Caco-2 (cell line): ENCODE measurements around the gene TMEM232. TPM values are rescaled to one million over a fixed set of nuclear protein-coding genes. Genes with fewer than 3 reads are reported as not detected.

Experiments
- BruUV-seq: library from RNA; stranded (reverse); fragments of 400-500 nt; replicated peaks from 2 replicates; lab custom pipeline; 2021; lab: Mats Ljungman, UMichigan
- CTCF ChIA-PET: fragments of 300-600 bp; sonication (Branson Sonifier 250); formaldehyde crosslinking; loops from one replicate; lab custom pipeline; 2022; ENCODE audit warnings: antibody characterized with exemption; lab: Charles Lee
- POLR2A ChIA-PET: fragments of 300-600 bp; sonication (Branson Sonifier 250); formaldehyde crosslinking; loops from one replicate; lab custom pipeline; 2022; ENCODE audit warnings: antibody characterized with exemption; lab: Charles Lee
- DNase-seq, 2 experiments: peaks; one replicate each; pipeline versions ENCODE4 v3.0.0 to v3.0.0-alpha.2; 2020 to 2022
- H3K27me3 ChIP-seq: replicated peaks from 2 replicates; pipeline ENCODE4 v1.6.0; 2011; ENCODE audit warnings: low read length; ENCODE audit not compliant: control insufficient read depth, insufficient read depth
- H3K36me3 ChIP-seq: 2 replicates; pipeline ENCODE4 v1.5.1; 2011; ENCODE audit warnings: low read length; ENCODE audit not compliant: control insufficient read depth, insufficient read depth
- H3K4me1 ChIP-seq: fragments of 250-450 bp; sonication (Bioruptor Pico); 2 replicates; pipeline ENCODE4 v1.5.1; 2020; ENCODE audit warnings: mild to moderate bottlenecking
- H3K4me3 ChIP-seq: 2 replicates; pipeline ENCODE4 v1.5.1; 2011; ENCODE audit warnings: low read depth, mild to moderate bottlenecking, control low read depth, low read length
- H3K9me3 ChIP-seq: fragments of 250-450 bp; sonication (Bioruptor Pico); 2 replicates; pipeline ENCODE4 v1.5.1; 2020; ENCODE audit warnings: mild to moderate bottlenecking, moderate library complexity
- H3K27ac Mint-ChIP-seq: one replicate; pipeline ENCODE4 v1.8.0; 2022; ENCODE audit warnings: mixed read lengths; ENCODE audit not compliant: unreplicated experiment
- H3K27me3 Mint-ChIP-seq: one replicate; pipeline ENCODE4 v1.8.0; 2022; ENCODE audit warnings: mixed read lengths; ENCODE audit not compliant: insufficient read depth, unreplicated experiment
- H3K36me3 Mint-ChIP-seq: one replicate; pipeline ENCODE4 v1.8.0; 2022; ENCODE audit warnings: mild to moderate bottlenecking, mixed read lengths; ENCODE audit not compliant: insufficient read depth, unreplicated experiment
- H3K4me1 Mint-ChIP-seq: one replicate; pipeline ENCODE4 v1.8.0; 2022; ENCODE audit warnings: low read depth, mixed read lengths; ENCODE audit not compliant: unreplicated experiment
- H3K4me3 Mint-ChIP-seq: one replicate; pipeline ENCODE4 v1.8.0; 2022; ENCODE audit warnings: mild to moderate bottlenecking, moderate library complexity, mixed read lengths; ENCODE audit not compliant: unreplicated experiment
- H3K9me3 Mint-ChIP-seq: one replicate; pipeline ENCODE4 v1.8.0; 2022; ENCODE audit warnings: mixed read lengths; ENCODE audit not compliant: unreplicated experiment
- CTCF ChIP-seq, 2 experiments: fragments of 200-600 bp in 1 of 2; IDR thresholded peaks; 1 replicate in 1 of 2; 2 replicates in 1 of 2; pipeline versions ENCODE4 v1.5.1 to v1.8.0; 2011 to 2022; ENCODE audit warnings: antibody characterized with exemption in 1 of 2, control low read depth in 1 of 2, inconsistent platforms in 1 of 2, low read depth in 1 of 2, low read length in 1 of 2, mild to moderate bottlenecking in 1 of 2, moderate library complexity in 1 of 2; ENCODE audit not compliant: insufficient read depth in 1 of 2, severe bottlenecking in 1 of 2, unreplicated experiment in 1 of 2
- intact Hi-C: fragments of 100-400 bp; cut with micrococcal nuclease; formaldehyde crosslinking; loops from one replicate; pipeline ENCODE4 v1.10.0; 2022; ENCODE audit not compliant: unreplicated experiment
- total RNA-seq: library from RNA; stranded (reverse); gene quantifications from 2 replicates; pipeline ENCODE4 v1.2.3, GENCODE V29; 2022

Gene TMEM232
- total RNA-seq, 1 experiment from 2014 or later, result 0.34 TPM

GRCh38 chr5:110517396-110517795 lies 209.1 kb downstream of the TMEM232 start:
- no peak for TF ChIP-seq CTCF (IDR thresholded peaks at IDR 0.05; ENCODE audit: insufficient read depth in 1 of 2, low read depth in 1 of 2, low read length in 1 of 2, severe bottlenecking in 1 of 2, unreplicated experiment in 1 of 2)
- BruUV-seq, result no TSS peak
- no peak overlapping the region for H3K4me3 Mint-ChIP-seq
- no peaks in the 10 kb centered on the region for H3K36me3 Mint-ChIP-seq
- POLR2A ChIA-PET, result no interaction called here
- DNase-seq, result no peak
- intact Hi-C loops, result no loop called here
- peaks cover 3% of the 10 kb centered on the region for H3K27me3 Mint-ChIP-seq
- H3K4me1 Mint-ChIP-seq, result no peaks in the 10 kb centered on the region
- H3K9me3 Mint-ChIP-seq, result no peaks in the 10 kb centered on the region
- H3K36me3 ChIP-seq, result no peaks in the 10 kb centered on the region
- no peaks in the 10 kb centered on the region for H3K27me3 ChIP-seq
- H3K4me1 ChIP-seq, result no peaks in the 10 kb centered on the region
- no peak overlapping the region for H3K4me3 ChIP-seq
- CTCF ChIA-PET, result no interaction called here
- H3K9me3 ChIP-seq, result no peaks in the 10 kb centered on the region
- H3K27ac Mint-ChIP-seq, result no peak overlapping the region

- H3K27ac Mint-ChIP-seq, result no peak overlapping the region
Observed at GRCh38 chr5:110514030-110514429, 212.4 kb downstream of the TMEM232 start.

GRCh38 chr5:110512266-110512665 lies 214.2 kb downstream of the TMEM232 start:
- H3K4me3 ChIP-seq, result no peak overlapping the region
- CTCF ChIA-PET, result no interaction called here
- no peaks in the 10 kb centered on the region for H3K36me3 ChIP-seq
- POLR2A ChIA-PET, result no interaction called here
- TF ChIP-seq CTCF (IDR thresholded peaks at IDR 0.05; ENCODE audit: insufficient read depth in 1 of 2, low read depth in 1 of 2, low read length in 1 of 2, severe bottlenecking in 1 of 2, unreplicated experiment in 1 of 2), result no peak
- H3K9me3 ChIP-seq, result no peaks in the 10 kb centered on the region
- H3K9me3 Mint-ChIP-seq, result no peaks in the 10 kb centered on the region
- H3K27me3 Mint-ChIP-seq, result peaks cover 3% of the 10 kb centered on the region
- no TSS peak for BruUV-seq
- H3K4me3 Mint-ChIP-seq, result no peak overlapping the region
- no peak for DNase-seq
- H3K36me3 Mint-ChIP-seq, result no peaks in the 10 kb centered on the region
- no peak overlapping the region for H3K27ac Mint-ChIP-seq
- intact Hi-C loops, result no loop called here
- no peaks in the 10 kb centered on the region for H3K4me1 Mint-ChIP-seq
- no peaks in the 10 kb centered on the region for H3K4me1 ChIP-seq
- H3K27me3 ChIP-seq, result no peaks in the 10 kb centered on the region

More at GRCh38 chr5:110514030-110514429, 212.4 kb downstream of the TMEM232 start:
- Mint-ChIP-seq H3K36me3 (no peaks in the 10 kb centered on the region), H3K9me3 (no peaks in the 10 kb centered on the region), H3K4me1 (no peaks in the 10 kb centered on the region), H3K27me3 (peaks cover 3% of the 10 kb centered on the region), H3K4me3 (no peak overlapping the region)
- TF ChIP-seq CTCF (IDR thresholded peaks at IDR 0.05; ENCODE audit: insufficient read depth in 1 of 2, low read depth in 1 of 2, low read length in 1 of 2, severe bottlenecking in 1 of 2, unreplicated experiment in 1 of 2), result no peak
- intact Hi-C loops, result no loop called here
- no peak overlapping the region for H3K4me3 ChIP-seq
- no peak for DNase-seq
- ChIA-PET POLR2A (no interaction called here), CTCF (no interaction called here)
- H3K9me3 ChIP-seq, result no peaks in the 10 kb centered on the region
- no peaks in the 10 kb centered on the region for H3K4me1 ChIP-seq
- no peaks in the 10 kb centered on the region for H3K27me3 ChIP-seq
- H3K36me3 ChIP-seq, result no peaks in the 10 kb centered on the region
- BruUV-seq, result no TSS peak
